ENCODE data around the gene TNFRSF13B.
A peak's percentile ranks its signal among the peaks of the same experiment; 100 is the strongest.
"Not testable (repeated sequence)": the region's sequence is repeated elsewhere in the genome, so short reads cannot be mapped to it uniquely, and the experiment has no call there.

The TNFRSF13B gene

DNA sequence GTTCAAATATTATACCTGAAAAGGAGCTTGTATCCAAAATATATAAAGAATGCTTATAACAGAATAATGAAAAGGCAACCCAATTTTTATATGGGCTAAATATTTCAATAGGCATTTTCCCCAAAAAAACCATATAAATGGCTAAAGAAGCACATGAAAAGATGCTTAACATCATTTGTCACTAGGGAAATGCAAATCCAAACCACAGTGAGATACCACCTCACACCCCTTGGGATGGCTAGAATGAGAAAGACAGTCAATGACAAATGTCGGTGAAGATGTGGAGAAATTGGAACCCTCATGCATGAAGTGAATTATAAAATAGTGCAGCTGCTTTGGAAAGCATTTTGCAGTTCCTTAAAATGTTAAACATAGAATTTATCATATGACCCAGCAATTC lies 3.1 kb downstream of the TNFRSF13B start:
- no peak overlapping the region for H3K4me3 ChIP-seq (ENCODE audit: low read depth, low read length)
- in situ Hi-C loops (cut with HindIII; ENCODE audit: low sequenced_read_pairs) = no loop called here
- DNase-seq (ENCODE audit: low read depth) = no peak
- TF ChIP-seq, protein P1, sequence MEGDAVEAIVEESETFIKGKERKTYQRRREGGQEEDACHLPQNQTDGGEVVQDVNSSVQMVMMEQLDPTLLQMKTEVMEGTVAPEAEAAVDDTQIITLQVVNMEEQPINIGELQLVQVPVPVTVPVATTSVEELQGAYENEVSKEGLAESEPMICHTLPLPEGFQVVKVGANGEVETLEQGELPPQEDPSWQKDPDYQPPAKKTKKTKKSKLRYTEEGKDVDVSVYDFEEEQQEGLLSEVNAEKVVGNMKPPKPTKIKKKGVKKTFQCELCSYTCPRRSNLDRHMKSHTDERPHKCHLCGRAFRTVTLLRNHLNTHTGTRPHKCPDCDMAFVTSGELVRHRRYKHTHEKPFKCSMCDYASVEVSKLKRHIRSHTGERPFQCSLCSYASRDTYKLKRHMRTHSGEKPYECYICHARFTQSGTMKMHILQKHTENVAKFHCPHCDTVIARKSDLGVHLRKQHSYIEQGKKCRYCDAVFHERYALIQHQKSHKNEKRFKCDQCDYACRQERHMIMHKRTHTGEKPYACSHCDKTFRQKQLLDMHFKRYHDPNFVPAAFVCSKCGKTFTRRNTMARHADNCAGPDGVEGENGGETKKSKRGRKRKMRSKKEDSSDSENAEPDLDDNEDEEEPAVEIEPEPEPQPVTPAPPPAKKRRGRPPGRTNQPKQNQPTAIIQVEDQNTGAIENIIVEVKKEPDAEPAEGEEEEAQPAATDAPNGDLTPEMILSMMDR (IDR thresholded peaks at IDR 0.05; ENCODE audit: low read depth, low read length, missing control alignments) = no peak

DNA sequence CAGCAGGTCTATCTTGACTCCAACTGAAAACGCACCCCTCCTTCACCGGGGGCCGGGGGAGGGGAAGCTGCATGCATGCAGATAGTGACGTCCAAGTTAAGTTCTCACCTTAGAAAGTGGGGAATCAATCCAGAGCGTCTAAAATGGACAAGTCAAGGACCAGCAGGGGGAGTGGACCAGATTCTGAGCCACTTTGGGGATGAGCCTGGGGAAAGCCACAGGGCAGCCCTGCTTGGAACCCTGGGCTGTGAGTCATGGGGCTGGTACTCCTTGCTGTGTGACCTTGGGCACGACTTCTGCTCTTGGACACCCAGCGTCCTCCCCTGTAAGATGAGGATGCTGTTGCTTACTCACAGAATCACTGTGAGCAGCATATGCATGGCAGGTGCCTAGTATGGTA lies 9.1 kb downstream of the TNFRSF13B start:
- DNase-seq (ENCODE audit: low read depth) = no peak
- no peak overlapping the region for H3K4me3 ChIP-seq (ENCODE audit: low read depth, low read length)
- TF ChIP-seq, protein P1 (IDR thresholded peaks at IDR 0.05; ENCODE audit: low read depth, low read length, missing control alignments) = peak; percentile 8
- in situ Hi-C loops (cut with HindIII; ENCODE audit: low sequenced_read_pairs) = no loop called here

DNA sequence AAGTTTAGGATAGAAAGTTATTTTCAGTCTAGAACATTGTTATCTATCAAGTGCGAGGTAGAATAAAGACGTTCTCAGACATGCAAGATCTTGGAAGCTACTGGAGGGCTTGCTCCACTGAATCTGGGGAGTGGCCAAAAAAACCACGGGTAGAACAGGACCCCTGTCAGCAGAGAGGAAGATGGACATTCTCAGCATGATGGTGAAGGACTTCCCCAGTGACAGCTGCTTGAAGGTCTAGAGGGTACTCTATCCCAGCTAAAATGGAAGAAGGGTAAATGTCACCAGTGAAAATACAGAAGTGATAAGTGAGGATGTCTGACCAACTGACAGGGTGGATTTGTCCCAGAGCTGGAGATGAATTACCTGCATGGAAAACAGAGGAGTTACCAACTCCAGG lies 10.1 kb downstream of the TNFRSF13B start:
- TF ChIP-seq, protein P1 (IDR thresholded peaks at IDR 0.05; ENCODE audit: low read depth, low read length, missing control alignments) = no peak
- DNase-seq (ENCODE audit: low read depth) = no peak
- in situ Hi-C loops (cut with HindIII; ENCODE audit: low sequenced_read_pairs) = no loop called here
- H3K4me3 ChIP-seq (ENCODE audit: low read depth, low read length) = no peak overlapping the region

DNA sequence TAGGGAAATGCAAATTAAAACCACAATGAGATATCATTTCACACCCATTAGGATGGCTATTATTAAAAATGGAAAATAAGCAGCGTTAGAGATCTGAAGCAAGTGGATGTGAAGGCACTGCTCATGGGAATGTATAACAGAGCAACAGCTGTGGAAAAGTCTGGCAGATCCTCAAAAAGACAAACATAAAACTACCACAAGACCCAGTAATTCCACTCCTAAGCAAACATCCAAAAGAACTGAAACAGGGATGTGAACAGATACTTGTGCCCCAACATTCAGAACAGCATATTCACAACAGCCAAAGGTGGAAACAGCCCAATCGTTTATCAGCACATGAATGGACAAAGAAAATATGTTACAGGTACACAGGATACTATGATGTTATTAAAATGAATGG lies 10.9 kb downstream of the TNFRSF13B start:
- H3K4me3 ChIP-seq (ENCODE audit: low read depth, low read length); DNase-seq (ENCODE audit: low read depth); in situ Hi-C loops (cut with HindIII; ENCODE audit: low sequenced_read_pairs): not testable (repeated sequence)

DNA sequence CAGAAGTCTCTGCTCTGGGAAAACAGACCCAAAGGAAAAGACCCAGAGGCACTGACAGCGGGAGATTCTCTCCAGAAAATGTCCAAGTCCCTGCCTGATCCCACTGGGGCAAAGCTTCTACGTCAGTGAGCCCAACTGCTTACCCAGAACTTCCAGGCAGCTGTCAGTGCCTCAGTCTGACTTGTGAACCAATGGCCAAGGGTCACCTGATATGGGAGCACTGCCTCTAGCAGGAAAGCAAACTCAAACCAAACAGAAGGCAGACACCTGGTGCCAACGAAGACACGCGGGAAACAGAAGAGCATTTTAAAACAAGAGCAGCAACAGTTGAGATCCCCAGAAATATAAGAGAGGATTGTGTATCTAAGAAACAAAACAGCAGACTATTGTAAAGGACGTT lies 16.9 kb downstream of the TNFRSF13B start:
- H3K4me3 ChIP-seq (ENCODE audit: low read depth, low read length); in situ Hi-C loops (cut with HindIII; ENCODE audit: low sequenced_read_pairs); DNase-seq (ENCODE audit: low read depth): not testable (repeated sequence)

DNA sequence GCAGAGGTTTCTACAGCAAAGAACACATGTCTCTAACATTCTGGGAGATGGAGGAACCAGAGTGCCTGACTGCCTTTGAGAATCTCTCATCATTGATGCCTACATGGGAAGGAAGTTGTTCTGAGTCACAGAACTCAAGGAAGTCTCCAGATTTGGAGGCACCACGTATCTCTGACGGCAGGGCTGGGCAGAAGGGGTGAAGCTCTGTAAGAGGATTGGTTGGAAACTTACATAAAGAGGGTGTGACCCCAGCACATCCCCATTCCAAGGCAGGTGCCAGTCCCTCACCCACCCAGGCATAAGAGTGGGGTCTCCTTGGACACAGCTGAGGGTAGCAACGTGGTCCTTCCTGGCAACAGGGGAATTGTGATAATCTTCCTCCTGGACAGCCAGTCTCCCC lies 17.4 kb downstream of the TNFRSF13B start:
- no peak overlapping the region for H3K4me3 ChIP-seq (ENCODE audit: low read depth, low read length)
- in situ Hi-C loops (cut with HindIII; ENCODE audit: low sequenced_read_pairs) = no loop called here
- TF ChIP-seq, protein P1 (IDR thresholded peaks at IDR 0.05; ENCODE audit: low read depth, low read length, missing control alignments) = no peak
- DNase-seq (ENCODE audit: low read depth) = no peak

DNA sequence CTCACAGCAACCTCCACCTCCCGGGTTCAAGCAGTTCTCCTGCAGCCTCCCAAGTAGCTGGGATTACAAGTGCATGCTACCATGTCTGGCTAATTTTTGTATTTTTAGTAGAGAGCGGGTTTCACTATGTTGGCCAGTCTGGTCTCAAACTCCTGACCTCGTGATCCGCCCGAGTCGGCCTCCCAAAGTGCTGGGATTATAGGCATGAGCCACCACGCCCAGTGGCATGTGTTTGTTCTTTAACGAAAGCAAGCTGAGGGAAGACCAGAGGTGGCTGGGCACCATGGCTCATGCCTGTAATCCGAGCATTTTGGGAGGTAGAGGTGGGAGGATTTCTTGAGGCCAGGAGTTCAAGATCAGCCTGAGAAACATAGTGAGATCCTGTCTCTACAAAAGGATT lies 18.1 kb downstream of the TNFRSF13B start:
- no peak overlapping the region for H3K4me3 ChIP-seq (ENCODE audit: low read depth, low read length)
- DNase-seq (ENCODE audit: low read depth) = no peak
- in situ Hi-C loops (cut with HindIII; ENCODE audit: low sequenced_read_pairs) = no loop called here
- TF ChIP-seq, protein P1 (IDR thresholded peaks at IDR 0.05; ENCODE audit: low read depth, low read length, missing control alignments) = no peak

DNA sequence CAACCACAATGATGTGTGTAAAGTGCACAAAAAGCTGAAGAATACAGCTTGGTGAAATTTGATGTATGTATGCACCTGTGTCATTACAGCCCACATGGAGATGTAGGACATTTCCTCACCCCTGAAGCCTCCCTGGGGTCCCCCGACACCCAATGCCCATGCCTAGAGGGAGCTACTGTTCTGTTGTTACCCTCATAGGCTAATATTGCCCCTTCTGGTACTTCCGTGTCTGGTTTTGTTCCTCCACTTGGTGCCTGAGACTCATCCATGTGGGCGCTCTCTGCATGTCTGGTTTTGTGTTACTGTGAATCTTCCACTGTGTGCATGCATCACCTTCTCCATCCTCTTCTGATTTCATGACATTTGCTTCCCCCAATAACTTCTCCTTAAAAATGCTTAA lies 18.6 kb downstream of the TNFRSF13B start:
- no peak for DNase-seq (ENCODE audit: low read depth)
- in situ Hi-C loops (cut with HindIII; ENCODE audit: low sequenced_read_pairs) = no loop called here
- no peak overlapping the region for H3K4me3 ChIP-seq (ENCODE audit: low read depth, low read length)
- TF ChIP-seq, protein P1 (IDR thresholded peaks at IDR 0.05; ENCODE audit: low read depth, low read length, missing control alignments) = no peak
